ENCODE measurements around the gene CSRNP2. TPM values are rescaled to one million over a fixed set of nuclear protein-coding genes. Genes with fewer than 3 reads are reported as not detected.

The CSRNP2 gene
- total and polyA plus RNA-seq, 2 experiments from 2014 or later: 6.9 to 30.9 TPM

GRCh38 chr12:51011955-51012354 lies 71.4 kb downstream of the CSRNP2 start:
- H3K27ac ChIP-seq (ENCODE audit: low read depth): no peak overlapping the region
- TF ChIP-seq JUNB (IDR thresholded peaks at IDR 0.05; ENCODE audit: unreplicated experiment) (no peak), POLR2AphosphoS5 (IDR thresholded peaks at IDR 0.05; ENCODE audit: low read depth) (no peak), EZH2phosphoT487 (IDR thresholded peaks at IDR 0.05; ENCODE audit: unreplicated experiment) (no peak), REST (IDR thresholded peaks at IDR 0.05; ENCODE audit: unreplicated experiment) (no peak), ZNF331 (CRISPR knock-in tag; IDR thresholded peaks at IDR 0.05; ENCODE audit: low read depth) (no peak), ZNF114 (CRISPR knock-in tag; IDR thresholded peaks at IDR 0.05) (no peak)
- H3K4me3 Mint-ChIP-seq: no peak overlapping the region
- H3K79me2 ChIP-seq (replicated peaks; ENCODE audit: insufficient read depth): peaks cover 82% of the 10 kb centered on the region
- no peaks in the 10 kb centered on the region for H3K36me3 ChIP-seq (ENCODE audit: insufficient read depth)
- no peak overlapping the region for H3K4me2 ChIP-seq
- H3K27me3 Mint-ChIP-seq (ENCODE audit: insufficient read depth, low read depth, poor library complexity): peaks cover 11% of the 10 kb centered on the region
- no peaks in the 10 kb centered on the region for H3K9me3 Mint-ChIP-seq
- no peaks in the 10 kb centered on the region for H3F3A ChIP-seq (replicated peaks; ENCODE audit: low read depth)
- no peak overlapping the region for H3K4me3 ChIP-seq
- H3K9me2 ChIP-seq (ENCODE audit: insufficient read depth): no peaks in the 10 kb centered on the region
- H3K4me1 ChIP-seq (ENCODE audit: insufficient read depth): peaks cover 10% of the 10 kb centered on the region
- H4K20me1 ChIP-seq (replicated peaks; ENCODE audit: insufficient read depth): peaks cover 3% of the 10 kb centered on the region
- ATAC-seq (peak; percentile 70), DNase-seq (ENCODE audit: low spot score) (no peak)
- H3K36me3 Mint-ChIP-seq (ENCODE audit: low read depth): peaks cover 18% of the 10 kb centered on the region
- H3K27me3 ChIP-seq (ENCODE audit: insufficient read depth): no peaks in the 10 kb centered on the region
- peak overlapping the region; percentile 82 for H3K27ac Mint-ChIP-seq
- no peak overlapping the region for H2AFZ ChIP-seq
- peaks cover 16% of the 10 kb centered on the region; the same call in 2 of the 3 replicates for H3K4me1 Mint-ChIP-seq

Small RNA genes lying within 50 kb of the gene (small RNA-seq; reads per million reads assigned to genes)
- gene RNU6-1273P (ENCODE audit: low replicate concordance): not detected
- gene RNU6-87P (ENCODE audit: low replicate concordance): not detected

Other genes with a start within 250 kb of the CSRNP2 start
- not detected in 2 replicates for gene TMPRSS12, start 240.7 kb downstream of the CSRNP2 start, total RNA-seq (2014; rRNA removed; shearing (Covaris generic))
- not detected in 2 replicates for gene TMPRSS12, start 240.7 kb downstream of the CSRNP2 start, polyA plus RNA-seq (2016; fragmentation: Nextera tagmentation; extraction: Ambion mirVana)
- not detected in 2 replicates for gene HIGD1C, start 131.1 kb downstream of the CSRNP2 start, total RNA-seq (2014; rRNA removed; shearing (Covaris generic))
- not detected in 2 replicates for gene HIGD1C, start 131.1 kb downstream of the CSRNP2 start, polyA plus RNA-seq (2016; fragmentation: Nextera tagmentation; extraction: Ambion mirVana)
- gene SLC11A2, start 57.2 kb downstream of the CSRNP2 start, total RNA-seq (2014; rRNA removed; shearing (Covaris generic)): 48.9 and 68.6 TPM in 2 replicates
- 17.2 and 19.4 TPM in 2 replicates for gene SLC11A2, start 57.2 kb downstream of the CSRNP2 start, polyA plus RNA-seq (2016; fragmentation: Nextera tagmentation; extraction: Ambion mirVana)
- gene LETMD1, start 35.3 kb downstream of the CSRNP2 start, total RNA-seq (2014; rRNA removed; shearing (Covaris generic)): 29.9 and 43.0 TPM in 2 replicates
- 15.7 and 15.8 TPM in 2 replicates for gene LETMD1, start 35.3 kb downstream of the CSRNP2 start, polyA plus RNA-seq (2016; fragmentation: Nextera tagmentation; extraction: Ambion mirVana)
- 30.5 and 30.9 TPM in 2 replicates for gene TFCP2, start 89.5 kb upstream of the CSRNP2 start, total RNA-seq (2014; rRNA removed; shearing (Covaris generic))
- gene TFCP2, start 89.5 kb upstream of the CSRNP2 start, polyA plus RNA-seq (2016; fragmentation: Nextera tagmentation; extraction: Ambion mirVana): 14.3 and 15.2 TPM in 2 replicates
- 2.6 and 3.0 TPM in 2 replicates for gene POU6F1, start 134.5 kb upstream of the CSRNP2 start, total RNA-seq (2014; rRNA removed; shearing (Covaris generic))
- gene POU6F1, start 134.5 kb upstream of the CSRNP2 start, polyA plus RNA-seq (2016; fragmentation: Nextera tagmentation; extraction: Ambion mirVana): 3.9 and 4.0 TPM in 2 replicates
- 21.1 and 39.9 TPM in 2 replicates for gene DAZAP2, start 155.2 kb upstream of the CSRNP2 start, total RNA-seq (2014; rRNA removed; shearing (Covaris generic))
- 30.2 and 35.8 TPM in 2 replicates for gene DAZAP2, start 155.2 kb upstream of the CSRNP2 start, polyA plus RNA-seq (2016; fragmentation: Nextera tagmentation; extraction: Ambion mirVana)
- 7.1 and 8.2 TPM in 2 replicates for gene SMAGP, start 186.8 kb upstream of the CSRNP2 start, total RNA-seq (2014; rRNA removed; shearing (Covaris generic))
- gene SMAGP, start 186.8 kb upstream of the CSRNP2 start, polyA plus RNA-seq (2016; fragmentation: Nextera tagmentation; extraction: Ambion mirVana): 3.9 and 4.7 TPM in 2 replicates
- 0.23 TPM in 1 of 2 replicates, not detected in the other for gene BIN2, start 240.6 kb upstream of the CSRNP2 start, total RNA-seq (2014; rRNA removed; shearing (Covaris generic))
- 0.17 TPM in 1 of 2 replicates, not detected in the other for gene BIN2, start 240.6 kb upstream of the CSRNP2 start, polyA plus RNA-seq (2016; fragmentation: Nextera tagmentation; extraction: Ambion mirVana)